Memory B cell (primary cell): ENCODE data around the gene METTL23.
A peak's percentile ranks its signal among the peaks of the same experiment; 100 is the strongest.
"Not testable (repeated sequence)": the region's sequence is repeated elsewhere in the genome, so short reads cannot be mapped to it uniquely, and the experiment has no call there.

Experiments
- ATAC-seq: fragments of 150-1000 bp; cut with Tn5 transposase; 2 replicates; pipeline ENCODE4 v1.10.0; 2021; ENCODE audit warnings: low read depth, mild to moderate bottlenecking, moderate library complexity
- DNase-seq, 2 donors: peaks; one replicate each; pipeline ENCODE4 v3.0.0; 2022; ENCODE audit warnings: low spot score in 2 of 2
- H3K27ac Mint-ChIP-seq: one replicate; pipeline ENCODE4 v1.8.0; 2022; ENCODE audit warnings: mild to moderate bottlenecking, moderate library complexity, mixed read lengths
- H3K27me3 Mint-ChIP-seq: one replicate; pipeline ENCODE4 v1.8.0; 2022; ENCODE audit warnings: mixed read lengths
- H3K36me3 Mint-ChIP-seq: one replicate; pipeline ENCODE4 v1.8.0; 2022; ENCODE audit warnings: mild to moderate bottlenecking, mixed read lengths
- H3K4me1 Mint-ChIP-seq: one replicate; pipeline ENCODE4 v1.8.0; 2022; ENCODE audit warnings: mixed read lengths
- H3K4me3 Mint-ChIP-seq: one replicate; pipeline ENCODE4 v1.8.0; 2022; ENCODE audit warnings: mild to moderate bottlenecking, moderate library complexity, mixed read lengths
- H3K9me3 Mint-ChIP-seq: one replicate; pipeline ENCODE4 v1.8.0; 2022; ENCODE audit warnings: mixed read lengths

The METTL23 gene

DNA sequence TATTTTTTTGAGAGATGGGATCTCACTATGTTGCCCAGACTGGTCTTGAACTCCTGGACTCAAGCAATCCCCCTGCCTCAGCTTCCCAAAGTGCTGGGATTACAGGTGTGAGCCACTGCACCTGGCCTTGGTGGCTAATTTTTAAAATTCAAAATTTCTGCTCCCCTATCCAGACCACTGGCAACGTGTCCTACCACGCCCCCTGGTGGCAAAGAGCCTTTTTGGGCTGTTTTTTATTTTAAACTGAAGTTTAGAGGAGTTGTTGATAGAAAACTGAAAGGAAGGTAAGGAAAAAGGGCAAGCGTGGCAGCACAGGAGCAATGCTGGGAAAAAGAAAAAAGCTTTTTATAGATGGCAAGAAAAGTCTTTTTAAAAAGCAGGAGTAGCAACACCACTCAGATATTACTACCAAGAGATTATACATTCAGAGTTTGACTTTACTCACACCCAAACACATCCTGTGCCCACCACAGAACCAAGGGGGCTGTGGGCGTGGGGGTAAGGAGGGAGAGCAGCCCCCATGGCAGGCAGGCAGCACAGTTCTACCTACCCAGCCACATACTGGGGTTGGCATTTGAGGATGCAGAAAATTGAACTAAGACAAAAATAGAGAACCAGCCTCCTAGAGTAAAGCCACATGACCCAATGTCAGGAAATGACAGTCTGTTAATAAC lies 11.7 kb upstream of the METTL23 start:
- Mint-ChIP-seq H3K4me1 (peaks cover 19% of the 10 kb centered on the region), H3K27me3 (no peaks in the 10 kb centered on the region), H3K4me3 (peak overlapping the region; percentile 27), H3K27ac (peak overlapping the region; percentile 81), H3K36me3 (peaks cover 16% of the 10 kb centered on the region), H3K9me3 (no peaks in the 10 kb centered on the region)
- peak; percentile 72 for ATAC-seq
- peak; percentile 75 to 81 for DNase-seq

- Mint-ChIP-seq H3K27ac (peak overlapping the region; percentile 81), H3K4me3 (peak overlapping the region; percentile 27), H3K9me3 (no peaks in the 10 kb centered on the region), H3K36me3 (peaks cover 17% of the 10 kb centered on the region), H3K4me1 (peaks cover 19% of the 10 kb centered on the region), H3K27me3 (no peaks in the 10 kb centered on the region)
- DNase-seq (no peak), ATAC-seq (no peak)
These were observed 11.2 kb upstream of the METTL23 start for GRCh38 chr17:76715496-76715830.

- Mint-ChIP-seq H3K4me3 (no peak overlapping the region), H3K27ac (peak overlapping the region; percentile 81), H3K27me3 (no peaks in the 10 kb centered on the region), H3K4me1 (peaks cover 16% of the 10 kb centered on the region), H3K9me3 (no peaks in the 10 kb centered on the region), H3K36me3 (peaks cover 17% of the 10 kb centered on the region)
- no peak for DNase-seq
- ATAC-seq, result peak; percentile 41
These were observed 10.3 kb upstream of the METTL23 start for GRCh38 chr17:76716146-76716838.

- H3K27ac Mint-ChIP-seq, result no peak overlapping the region
These were observed 9.8 kb upstream of the METTL23 start for GRCh38 chr17:76716839-76717215.

GRCh38 chr17:76718516-76718915 lies 8.1 kb upstream of the METTL23 start:
- no peak for ATAC-seq
- Mint-ChIP-seq H3K4me1 (peaks cover 19% of the 10 kb centered on the region), H3K9me3 (no peaks in the 10 kb centered on the region), H3K27me3 (no peaks in the 10 kb centered on the region), H3K4me3 (no peak overlapping the region), H3K27ac (no peak overlapping the region), H3K36me3 (peaks cover 21% of the 10 kb centered on the region)
- DNase-seq, result no peak

More at GRCh38 chr17:76716839-76717215, 9.8 kb upstream of the METTL23 start:
- no peak for DNase-seq
- Mint-ChIP-seq H3K9me3 (no peaks in the 10 kb centered on the region), H3K27me3 (no peaks in the 10 kb centered on the region), H3K36me3 (peaks cover 21% of the 10 kb centered on the region), H3K4me3 (no peak overlapping the region), H3K4me1 (peaks cover 19% of the 10 kb centered on the region)
- no peak for ATAC-seq

DNA sequence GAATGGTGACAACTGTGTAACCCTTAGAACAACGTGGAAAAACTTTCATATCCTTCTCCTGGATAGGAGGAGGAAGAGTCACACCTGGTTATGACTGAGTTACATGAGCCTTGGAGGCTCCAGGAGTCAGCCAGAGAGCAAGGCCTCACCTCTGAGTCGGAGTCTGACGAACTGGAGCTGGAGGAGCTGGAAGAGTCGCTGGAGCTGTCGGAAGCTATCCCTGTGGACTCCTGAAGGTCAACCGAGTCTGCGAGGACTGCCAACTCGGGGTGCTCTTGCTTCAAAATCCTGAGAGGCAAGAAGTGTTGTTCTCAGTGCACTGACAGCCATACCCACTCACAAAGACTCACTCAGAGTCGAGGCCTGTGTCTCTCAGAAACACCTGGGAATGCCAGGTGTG lies 6.4 kb upstream of the METTL23 start:
- Mint-ChIP-seq H3K4me3 (no peak overlapping the region), H3K9me3 (no peaks in the 10 kb centered on the region), H3K27ac (no peak overlapping the region), H3K27me3 (no peaks in the 10 kb centered on the region), H3K4me1 (peaks cover 18% of the 10 kb centered on the region), H3K36me3 (peaks cover 15% of the 10 kb centered on the region)
- ATAC-seq (no peak), DNase-seq (no peak)

GRCh38 chr17:76720941-76721340 lies 5.7 kb upstream of the METTL23 start:
- ATAC-seq, result no peak
- Mint-ChIP-seq H3K4me3 (no peak overlapping the region), H3K9me3 (no peaks in the 10 kb centered on the region), H3K27ac (no peak overlapping the region), H3K36me3 (peaks cover 15% of the 10 kb centered on the region), H3K4me1 (peaks cover 16% of the 10 kb centered on the region), H3K27me3 (no peaks in the 10 kb centered on the region)
- no peak for DNase-seq

DNA sequence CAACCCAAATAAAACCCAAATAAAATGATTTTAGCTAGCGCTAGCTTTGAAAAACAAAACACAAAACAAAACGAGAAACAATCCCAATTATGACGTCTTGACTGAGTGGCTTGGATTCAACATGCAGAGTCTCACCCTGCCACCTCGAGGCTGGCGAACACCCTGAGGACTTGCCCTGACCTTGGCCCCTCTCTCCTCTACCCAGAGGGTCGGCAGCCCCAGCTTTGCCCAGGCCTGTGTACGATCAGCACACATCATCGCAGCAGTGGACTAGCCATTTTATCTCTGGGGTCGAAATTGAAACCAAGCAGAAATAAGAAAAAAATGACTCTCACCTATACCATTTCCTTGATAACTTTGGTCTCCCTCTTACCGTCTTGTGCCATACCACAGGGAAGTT lies 5.2 kb upstream of the METTL23 start:
- DNase-seq (no peak), ATAC-seq (no peak)
- no peaks in the 10 kb centered on the region for H3K27me3 Mint-ChIP-seq
- no peaks in the 10 kb centered on the region for H3K9me3 Mint-ChIP-seq
- peaks cover 11% of the 10 kb centered on the region for H3K36me3 Mint-ChIP-seq
- H3K27ac Mint-ChIP-seq, result no peak overlapping the region
- H3K4me3 Mint-ChIP-seq, result no peak overlapping the region
- peaks cover 11% of the 10 kb centered on the region for H3K4me1 Mint-ChIP-seq

DNA sequence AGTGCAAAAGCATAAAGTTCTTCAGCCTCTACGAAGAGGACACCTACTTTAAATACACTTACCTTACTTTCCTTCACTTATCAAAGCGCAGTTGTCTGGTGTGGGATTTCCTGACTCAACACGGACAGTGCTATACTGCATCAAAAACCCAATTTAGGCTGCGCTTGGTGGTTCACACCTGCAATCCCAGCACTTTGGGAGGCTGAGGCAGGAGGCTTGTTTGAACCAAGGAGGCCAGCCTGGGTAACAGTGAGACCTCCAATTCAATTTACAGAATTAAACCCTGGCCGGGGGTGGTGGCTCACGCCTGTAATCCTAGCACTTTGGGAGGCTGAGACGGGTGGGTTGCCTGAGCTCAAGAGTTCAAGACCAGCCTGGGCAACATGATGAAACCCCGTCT lies 4.4 kb upstream of the METTL23 start:
- Mint-ChIP-seq H3K9me3 (no peaks in the 10 kb centered on the region), H3K4me3 (no peak overlapping the region), H3K4me1 (peaks cover 11% of the 10 kb centered on the region), H3K27ac (no peak overlapping the region), H3K27me3 (no peaks in the 10 kb centered on the region), H3K36me3 (peaks cover 11% of the 10 kb centered on the region)
- DNase-seq (no peak), ATAC-seq (no peak)

GRCh38 chr17:76722977-76723376 lies 3.7 kb upstream of the METTL23 start:
- ATAC-seq, H3K9me3 Mint-ChIP-seq, H3K27me3 Mint-ChIP-seq, DNase-seq, H3K4me3 Mint-ChIP-seq, H3K27ac Mint-ChIP-seq: not testable (repeated sequence)
- peaks cover 11% of the 10 kb centered on the region for H3K36me3 Mint-ChIP-seq
- H3K4me1 Mint-ChIP-seq, result peaks cover 17% of the 10 kb centered on the region

DNA sequence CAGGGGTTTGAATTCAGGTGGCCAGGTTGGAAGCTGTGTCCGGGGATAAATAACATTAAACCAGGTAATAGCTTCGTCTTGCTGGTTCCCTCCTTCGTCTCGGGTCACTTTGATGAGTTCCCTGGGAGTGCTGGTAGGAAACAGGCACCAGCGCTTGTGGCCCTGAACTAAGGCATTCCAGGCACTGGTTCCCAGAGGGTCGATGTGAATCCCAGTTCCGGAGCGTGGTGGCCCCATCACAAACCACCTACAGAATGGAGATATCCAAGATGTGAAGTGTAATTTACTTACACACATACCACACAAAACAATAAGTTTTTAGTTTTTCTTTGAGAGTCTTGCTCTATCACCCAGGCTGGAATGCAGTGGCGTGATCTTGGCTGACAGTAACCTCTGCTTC lies 2.8 kb upstream of the METTL23 start:
- H3K4me1 Mint-ChIP-seq, result peaks cover 17% of the 10 kb centered on the region
- H3K36me3 Mint-ChIP-seq, result peaks cover 9% of the 10 kb centered on the region
- no peak overlapping the region for H3K27ac Mint-ChIP-seq
- DNase-seq (no peak), ATAC-seq (no peak)
- H3K27me3 Mint-ChIP-seq, result no peaks in the 10 kb centered on the region
- H3K9me3 Mint-ChIP-seq, result no peaks in the 10 kb centered on the region
- H3K4me3 Mint-ChIP-seq, result no peak overlapping the region

DNA sequence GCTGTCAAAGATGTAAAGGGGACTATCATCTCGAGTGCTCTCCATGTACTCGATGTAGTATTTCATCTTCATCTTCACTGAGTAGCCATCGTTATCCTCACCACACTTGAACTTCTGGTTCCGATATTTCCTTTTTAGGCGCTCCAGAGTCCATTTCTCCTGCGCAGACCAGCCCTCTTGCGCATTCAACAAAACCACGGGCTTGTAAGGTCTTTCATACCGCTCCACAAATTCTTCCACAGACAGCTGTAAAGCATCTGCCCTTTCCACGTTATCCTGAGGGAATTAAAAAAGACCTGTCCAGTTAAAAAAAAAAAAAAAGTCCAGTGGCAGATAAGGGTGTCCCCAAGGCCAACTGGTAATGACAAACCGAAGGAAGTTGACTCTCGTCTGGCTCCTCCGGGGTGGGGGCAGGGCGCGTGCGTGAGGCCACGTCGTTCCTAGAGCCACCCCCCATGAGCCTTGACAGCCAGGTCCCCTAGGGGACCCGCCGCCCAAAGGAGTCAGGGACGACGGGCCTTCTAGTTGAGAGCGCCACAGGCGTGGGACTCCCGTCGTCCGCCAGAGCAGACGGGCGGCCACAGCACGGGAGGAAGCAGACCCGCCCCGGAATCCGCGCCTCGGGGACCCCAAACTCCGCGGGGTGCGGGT lies 934 bp upstream of the METTL23 start:
- DNase-seq (peak; percentile 47 to 69), ATAC-seq (peak; percentile 10)
- Mint-ChIP-seq H3K4me3 (peak overlapping the region; percentile 95), H3K27ac (peak overlapping the region; percentile 99), H3K9me3 (no peaks in the 10 kb centered on the region), H3K27me3 (no peaks in the 10 kb centered on the region), H3K4me1 (peaks cover 17% of the 10 kb centered on the region), H3K36me3 (peaks cover 6% of the 10 kb centered on the region)

DNA sequence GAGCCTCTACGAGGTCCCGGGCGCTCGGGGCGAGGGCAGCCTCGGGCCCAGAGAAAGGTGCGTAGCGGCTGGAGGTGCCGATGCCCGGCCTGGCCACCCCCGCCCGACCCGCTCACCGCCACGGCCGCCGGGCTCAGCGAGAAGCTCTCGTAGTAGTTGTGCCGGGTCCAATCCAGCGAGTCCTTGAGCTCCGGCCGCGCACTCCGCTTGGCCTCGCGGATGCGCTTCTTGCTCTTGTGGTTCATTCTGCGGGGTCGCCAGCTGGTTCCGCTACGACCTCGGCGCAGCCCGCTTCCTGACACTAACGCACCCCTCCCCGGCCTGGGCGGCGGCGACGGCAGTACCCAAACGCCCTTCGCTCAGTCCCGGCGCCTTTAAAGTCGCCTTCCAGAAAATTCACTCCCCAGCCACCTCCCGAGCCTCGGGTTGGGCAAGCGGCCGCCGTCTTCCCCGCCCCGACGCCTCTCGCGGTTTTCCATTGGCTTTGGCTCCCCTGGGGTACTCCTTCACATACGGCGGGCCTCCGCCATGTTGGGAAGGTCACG lies 336 bp upstream of the METTL23 start, which contains the start of gene JMJD6:
Gene JMJD6, minus strand, starts transcription at position 376 of the 545 bp plus-strand sequence. Its CDS starts 131 bp downstream, at position 245.
- Mint-ChIP-seq H3K4me1 (peaks cover 17% of the 10 kb centered on the region), H3K9me3 (no peaks in the 10 kb centered on the region), H3K27me3 (no peaks in the 10 kb centered on the region), H3K36me3 (peaks cover 6% of the 10 kb centered on the region), H3K27ac (peak within 1 kb of the TSS; percentile 99), H3K4me3 (peak within 1 kb of the TSS; percentile 95)
- ATAC-seq, result no peak
- DNase-seq, result peak in 1 of 2 donors; percentile 80
